Natural killer cell (primary cell): ENCODE results near the gene RBFOX2. TPM values are rescaled to one million over a fixed set of nuclear protein-coding genes. Genes with fewer than 3 reads are reported as not detected.

Source experiments
- ATAC-seq, 3 donors: fragments of 150-1000 bp in 2 of 3; fragments of 200-7000 bp in 1 of 3; cut with Tn5 transposase; 1 replicate in 1 of 3; 2 replicates in 2 of 3; pipeline ENCODE4 v1.10.0; 2021; ENCODE audit warnings: mild to moderate bottlenecking in 2 of 3, moderate library complexity in 2 of 3
- DNase-seq, 2 donors: peaks; one replicate each; pipeline versions ENCODE4 v3.0.0 to v3.0.0-alpha.2; 2013 to 2021; ENCODE audit warnings: mixed read lengths in 1 of 2
- H3K27ac ChIP-seq: one replicate; pipeline ENCODE4 v1.5.1; 2013; ENCODE audit warnings: mild to moderate bottlenecking, low read length
- H3K27me3 ChIP-seq: one replicate; pipeline ENCODE4 v1.6.1; 2013; ENCODE audit warnings: low read length; ENCODE audit not compliant: control insufficient read depth, insufficient read depth
- H3K36me3 ChIP-seq: one replicate; pipeline ENCODE4 v1.6.1; 2013; ENCODE audit warnings: low read length; ENCODE audit not compliant: control insufficient read depth, insufficient read depth
- H3K4me1 ChIP-seq: one replicate; pipeline ENCODE4 v1.6.1; 2013; ENCODE audit warnings: low read length; ENCODE audit not compliant: control insufficient read depth, insufficient read depth
- H3K4me3 ChIP-seq: one replicate; pipeline ENCODE4 v1.5.1; 2013; ENCODE audit warnings: low read length
- H3K9me3 ChIP-seq: one replicate; pipeline ENCODE4 v1.6.1; 2013; ENCODE audit warnings: low read length; ENCODE audit not compliant: control insufficient read depth, insufficient read depth
- H3K27ac Mint-ChIP-seq, 2 donors: one replicate each; pipeline ENCODE4 v1.8.0; 2022; ENCODE audit warnings: mild to moderate bottlenecking in 2 of 2, mixed read lengths in 2 of 2, moderate library complexity in 1 of 2
- H3K27me3 Mint-ChIP-seq, 2 donors: one replicate each; pipeline ENCODE4 v1.8.0; 2022; ENCODE audit warnings: low read depth in 2 of 2, mixed read lengths in 2 of 2
- H3K36me3 Mint-ChIP-seq: one replicate; pipeline ENCODE4 v1.8.0; 2022; ENCODE audit warnings: mixed read lengths
- H3K4me1 Mint-ChIP-seq, 2 donors: one replicate each; pipeline ENCODE4 v1.8.0; 2022; ENCODE audit warnings: mixed read lengths in 2 of 2
- H3K4me3 Mint-ChIP-seq: one replicate; pipeline ENCODE4 v1.8.0; 2022; ENCODE audit warnings: mild to moderate bottlenecking, moderate library complexity, mixed read lengths
- H3K9me3 Mint-ChIP-seq, 2 donors: one replicate each; pipeline ENCODE4 v1.8.0; 2022; ENCODE audit warnings: mixed read lengths in 2 of 2
- CTCF ChIP-seq: fragments of 200-600 bp; IDR thresholded peaks from one replicate; pipeline ENCODE4 v1.8.0; 2022; ENCODE audit warnings: antibody characterized with exemption
- WGBS: methylation state at CpG from one replicate; pipeline ENCODE4 v1.1.7; 2013; ENCODE audit warnings: missing lambda C conversion rate; ENCODE audit not compliant: insufficient coverage; 5-methylcytosine and 5-hydroxymethylcytosine counted together
- intact Hi-C: fragments of 100-400 bp; cut with micrococcal nuclease; formaldehyde crosslinking; loops from one replicate; pipeline ENCODE4 v1.14.2; 2022
- total RNA-seq, 4 donors: library from RNA; stranded (reverse); fragments of 120-200 nt in 1 of 4; gene quantifications; one replicate each; pipeline versions ENCODE4 v1.2.3 to v1.2.4, GENCODE V29; 2013 to 2022

Gene RBFOX2
- total RNA-seq, 3 donors from 2014 or later (not counting 1 experiment from before 2014, with no cell fraction given): 1.0 to 4.7 (median 3.0) TPM

GRCh38 chr22:35727436-35727835, 301.2 kb downstream of the RBFOX2 start:
- 97% methylated on average over 6 of the region's 11 CpGs for WGBS
- Histone ChIP-seq H3K36me3 (no peaks in the 10 kb centered on the region), H3K4me3 (no peak overlapping the region), H3K27ac (no peak overlapping the region), H3K4me1 (no peaks in the 10 kb centered on the region), H3K27me3 (no peaks in the 10 kb centered on the region), H3K9me3 (no peaks in the 10 kb centered on the region)
- no peak for DNase-seq
- H3K27me3 Mint-ChIP-seq: peaks cover 8 to 12% of the 10 kb centered on the region in 2 donors
- no peak overlapping the region for H3K27ac Mint-ChIP-seq
- intact Hi-C loops: no loop called here
- no peak for ATAC-seq
- no peaks in the 10 kb centered on the region for H3K36me3 Mint-ChIP-seq
- no peak for TF ChIP-seq CTCF
- no peak overlapping the region for H3K4me3 Mint-ChIP-seq
- no peaks in the 10 kb centered on the region for H3K9me3 Mint-ChIP-seq
- H3K4me1 Mint-ChIP-seq: peaks cover 0 to 16% of the 10 kb centered on the region in 2 donors

GRCh38 chr22:35726933-35727332, 301.7 kb downstream of the RBFOX2 start:
- Mint-ChIP-seq H3K27me3 (peaks cover 8 to 12% of the 10 kb centered on the region in 2 donors), H3K4me3 (no peak overlapping the region), H3K27ac (peak overlapping the region in 1 of 2 donors; percentile 52), H3K9me3 (no peaks in the 10 kb centered on the region), H3K36me3 (no peaks in the 10 kb centered on the region), H3K4me1 (peaks cover 0 to 16% of the 10 kb centered on the region in 2 donors)
- WGBS: 92% methylated on average over 15 of the region's 15 CpGs
- no peak overlapping the region for H3K27ac ChIP-seq
- no peaks in the 10 kb centered on the region for H3K4me1 ChIP-seq
- DNase-seq (no peak), ATAC-seq (no peak)
- intact Hi-C loops: no loop called here
- no peaks in the 10 kb centered on the region for H3K9me3 ChIP-seq
- H3K27me3 ChIP-seq: no peaks in the 10 kb centered on the region
- TF ChIP-seq CTCF: no peak
- H3K36me3 ChIP-seq: no peaks in the 10 kb centered on the region
- no peak overlapping the region for H3K4me3 ChIP-seq

GRCh38 chr22:35726398-35726797, 302.2 kb downstream of the RBFOX2 start:
- Histone ChIP-seq H3K4me3 (no peak overlapping the region), H3K36me3 (no peaks in the 10 kb centered on the region), H3K9me3 (no peaks in the 10 kb centered on the region), H3K27ac (no peak overlapping the region), H3K27me3 (no peaks in the 10 kb centered on the region), H3K4me1 (no peaks in the 10 kb centered on the region)
- WGBS: 76% methylated on average over 6 of the region's 6 CpGs
- Mint-ChIP-seq H3K4me3 (no peak overlapping the region), H3K36me3 (no peaks in the 10 kb centered on the region), H3K4me1 (peaks cover 0 to 16% of the 10 kb centered on the region in 2 donors), H3K27ac (peak overlapping the region in 1 of 2 donors; percentile 52), H3K27me3 (peaks cover 7 to 8% of the 10 kb centered on the region in 2 donors), H3K9me3 (no peaks in the 10 kb centered on the region)
- ATAC-seq (no peak), DNase-seq (no peak)
- intact Hi-C loops: no loop called here
- no peak for TF ChIP-seq CTCF

GRCh38 chr22:35725521-35725920, 303.1 kb downstream of the RBFOX2 start:
- Histone ChIP-seq H3K27ac (no peak overlapping the region), H3K4me3 (no peak overlapping the region), H3K4me1 (no peaks in the 10 kb centered on the region), H3K27me3 (no peaks in the 10 kb centered on the region), H3K9me3 (no peaks in the 10 kb centered on the region), H3K36me3 (no peaks in the 10 kb centered on the region)
- Mint-ChIP-seq H3K9me3 (no peaks in the 10 kb centered on the region), H3K4me3 (no peak overlapping the region), H3K27ac (peak overlapping the region in 1 of 2 donors; percentile 52), H3K27me3 (peaks cover 0 to 3% of the 10 kb centered on the region in 2 donors), H3K36me3 (no peaks in the 10 kb centered on the region), H3K4me1 (peaks cover 0 to 16% of the 10 kb centered on the region in 2 donors)
- ATAC-seq (no peak), DNase-seq (no peak)
- intact Hi-C loops: no loop called here
- TF ChIP-seq CTCF: no peak
- 86% methylated on average over 11 of the region's 11 CpGs for WGBS
